Erythroblast (primary cell): Measurements from ENCODE around the gene ALS2CL.

Experiments
- DNase-seq, 2 experiments: peaks; one replicate each; lab custom pipeline; 2025; lab: John Stamatoyannopoulos, UW
- GATA1 ChIP-seq: IDR thresholded peaks from 2 replicates; pipeline ENCODE4 v1.6.1; 2011; ENCODE audit warnings: low read depth, mild to moderate bottlenecking, control low read depth, low read length, moderate library complexity
- POLR2A ChIP-seq: IDR thresholded peaks from 2 replicates; pipeline ENCODE4 v1.6.1; 2011; ENCODE audit warnings: mild to moderate bottlenecking, low read length

The ALS2CL gene

GRCh38 chr3:46682974-46683373 is 10.5 kb downstream of the ALS2CL start:
- no peak for TF ChIP-seq GATA1
- no peak for TF ChIP-seq POLR2A
- DNase-seq = no peak

- TF ChIP-seq GATA1 (no peak), POLR2A (no peak)
- no peak for DNase-seq
Observed at GRCh38 chr3:46681856-46682540, 11.5 kb downstream of the ALS2CL start.

DNA sequence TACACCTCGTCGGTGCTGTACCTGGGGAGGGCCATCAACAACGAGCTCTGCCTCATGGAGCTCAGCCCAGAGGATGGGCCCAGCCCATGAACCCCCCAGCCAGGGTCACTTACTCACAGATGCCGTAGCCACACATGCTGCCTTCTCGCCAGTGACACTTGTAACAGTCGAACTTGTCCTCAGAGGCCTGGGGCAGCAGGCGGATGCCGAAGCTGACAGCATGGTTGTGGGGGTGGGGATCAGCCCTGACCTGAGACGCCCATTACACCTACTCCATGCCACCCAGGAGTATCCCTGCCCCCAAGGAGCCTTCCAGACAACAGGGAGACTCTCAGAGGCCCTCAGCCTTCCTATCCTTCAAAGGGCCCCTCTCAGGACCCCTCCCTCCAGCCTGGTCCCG is 12.1 kb downstream of the ALS2CL start:
- DNase-seq = no peak
- TF ChIP-seq POLR2A = no peak
- TF ChIP-seq GATA1 = no peak

DNA sequence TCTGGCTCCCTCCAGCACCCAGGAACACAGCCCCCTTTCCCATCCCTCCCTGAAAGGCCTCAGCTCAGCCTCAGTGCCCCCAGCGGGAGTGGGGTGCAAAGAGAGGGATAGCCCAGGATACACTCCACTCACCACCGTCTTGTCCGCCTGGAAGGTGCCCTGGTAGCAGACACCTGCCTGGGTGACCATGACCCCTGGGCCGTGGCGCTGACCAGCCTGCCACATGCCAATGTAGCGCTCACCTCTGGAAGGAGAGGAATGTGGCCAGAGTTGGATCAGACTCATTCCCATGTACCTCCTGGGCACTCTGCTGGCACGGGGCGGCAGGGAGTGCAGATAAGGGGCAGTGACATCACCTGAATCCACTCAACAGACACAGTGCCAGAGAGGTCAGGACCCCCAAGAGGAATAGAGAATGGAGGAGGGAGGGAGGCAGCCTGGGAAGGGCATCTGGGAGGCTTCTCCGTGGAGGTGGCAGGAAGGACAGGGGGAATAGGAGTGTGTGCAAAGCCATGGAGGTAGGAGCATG is 13.1 kb downstream of the ALS2CL start:
- DNase-seq = no peak
- TF ChIP-seq GATA1 = no peak
- no peak for TF ChIP-seq POLR2A

DNA sequence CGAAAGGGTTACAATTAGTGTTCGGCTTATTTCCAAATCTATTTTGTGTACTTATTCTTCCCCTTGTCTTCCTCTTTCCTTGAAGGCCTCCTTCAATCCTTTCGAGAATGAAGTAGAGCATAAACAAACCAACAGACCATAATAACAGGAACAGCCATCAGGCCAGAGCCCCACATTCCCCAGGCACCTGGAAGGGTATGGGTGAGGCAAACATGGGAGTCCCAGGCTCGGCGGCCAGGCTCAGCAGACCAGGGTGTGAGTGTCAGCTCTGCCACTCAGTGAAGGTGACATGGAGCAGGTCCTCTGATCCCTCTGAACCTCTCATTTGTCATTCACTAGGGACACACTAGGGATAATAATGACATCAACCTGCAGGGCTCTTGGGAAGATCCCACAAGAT is 13.8 kb downstream of the ALS2CL start:
- no peak for DNase-seq
- TF ChIP-seq GATA1 (no peak), POLR2A (no peak)

DNA sequence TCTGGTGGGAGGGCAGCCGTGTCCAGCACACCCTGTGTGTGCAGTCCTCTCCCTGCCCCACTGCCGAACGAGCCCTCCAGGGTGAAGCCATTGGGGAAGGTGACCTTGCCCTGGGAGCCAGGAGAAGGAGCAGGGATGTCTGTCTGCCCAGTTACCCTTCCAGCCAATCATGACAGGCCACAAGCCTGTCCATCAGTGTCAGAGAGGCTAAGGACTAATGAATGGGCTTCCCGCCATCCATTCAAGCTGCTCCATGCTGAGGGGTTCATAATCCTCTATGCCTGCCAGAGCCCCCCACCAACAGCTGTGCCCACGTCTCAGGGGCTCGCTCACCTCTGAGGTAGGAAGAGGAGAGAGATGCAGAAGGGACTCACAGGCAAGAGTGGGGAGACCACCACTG is 15.2 kb downstream of the ALS2CL start:
- no peak for DNase-seq
- TF ChIP-seq POLR2A = no peak
- no peak for TF ChIP-seq GATA1

DNA sequence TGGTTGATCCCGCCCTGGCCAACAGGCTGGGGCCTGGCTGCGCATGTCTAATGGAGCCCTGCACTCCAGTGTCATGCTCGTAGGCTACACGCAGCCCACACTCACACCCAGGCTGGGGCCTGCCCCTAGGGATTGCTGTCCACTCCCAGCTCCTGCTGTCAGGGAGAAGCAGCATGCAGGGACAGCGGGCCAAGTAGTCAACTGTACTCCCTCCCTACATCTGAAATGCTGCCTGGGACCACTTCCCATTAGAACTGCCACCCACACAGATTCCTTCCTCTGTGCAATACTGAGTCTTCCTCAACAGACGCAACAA is 16.1 kb downstream of the ALS2CL start:
- TF ChIP-seq GATA1 = no peak
- no peak for TF ChIP-seq POLR2A
- DNase-seq = no peak

- no peak for DNase-seq
- TF ChIP-seq POLR2A = no peak
- no peak for TF ChIP-seq GATA1
Observed at GRCh38 chr3:46676601-46677410, 16.7 kb downstream of the ALS2CL start.

DNA sequence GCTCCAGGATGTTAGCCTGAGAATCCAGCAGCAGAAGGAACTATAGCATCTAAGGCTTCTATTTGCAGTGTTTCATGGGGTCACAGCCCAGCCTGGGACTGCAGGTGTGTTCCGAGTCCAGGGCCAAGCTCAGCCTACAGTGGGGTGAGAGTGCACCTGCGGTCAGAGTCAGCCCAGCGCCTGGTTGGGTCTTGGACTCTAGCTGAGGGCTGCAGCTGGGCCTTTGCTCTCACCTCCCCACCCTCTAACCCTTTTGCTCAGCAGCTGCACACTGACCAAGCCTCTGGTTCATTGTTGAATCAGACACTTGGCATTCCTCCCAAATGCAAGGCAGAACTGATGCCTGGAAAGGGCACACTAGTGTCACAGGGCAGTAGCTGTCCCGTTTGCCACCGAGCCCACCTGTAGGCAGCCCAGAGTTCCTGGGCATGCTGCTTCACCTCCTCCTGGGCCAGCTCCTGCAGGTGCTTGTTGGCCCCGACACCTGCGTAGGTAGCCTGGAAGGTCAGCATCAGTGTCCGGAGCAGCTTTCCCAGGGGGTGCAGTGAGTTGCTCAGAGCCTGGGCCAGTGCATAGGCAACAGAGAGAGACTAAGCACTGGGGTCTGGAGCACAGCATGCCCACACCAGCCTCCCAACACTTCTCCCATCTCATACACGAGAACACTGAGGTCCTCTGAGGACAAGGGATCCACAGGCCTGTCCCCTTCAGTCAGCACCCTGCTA is 17.5 kb downstream of the ALS2CL start:
- no peak for DNase-seq

GRCh38 chr3:46675426-46675825 is 18.1 kb downstream of the ALS2CL start:
- no peak for DNase-seq
- TF ChIP-seq POLR2A (no peak), GATA1 (no peak)

More for the DNA sequence above, 17.5 kb downstream of the ALS2CL start:
- no peak for TF ChIP-seq POLR2A
- TF ChIP-seq GATA1 = no peak

GRCh38 chr3:46674031-46674845 is 19.2 kb downstream of the ALS2CL start:
- DNase-seq = no peak
- no peak for TF ChIP-seq POLR2A
- no peak for TF ChIP-seq GATA1

DNA sequence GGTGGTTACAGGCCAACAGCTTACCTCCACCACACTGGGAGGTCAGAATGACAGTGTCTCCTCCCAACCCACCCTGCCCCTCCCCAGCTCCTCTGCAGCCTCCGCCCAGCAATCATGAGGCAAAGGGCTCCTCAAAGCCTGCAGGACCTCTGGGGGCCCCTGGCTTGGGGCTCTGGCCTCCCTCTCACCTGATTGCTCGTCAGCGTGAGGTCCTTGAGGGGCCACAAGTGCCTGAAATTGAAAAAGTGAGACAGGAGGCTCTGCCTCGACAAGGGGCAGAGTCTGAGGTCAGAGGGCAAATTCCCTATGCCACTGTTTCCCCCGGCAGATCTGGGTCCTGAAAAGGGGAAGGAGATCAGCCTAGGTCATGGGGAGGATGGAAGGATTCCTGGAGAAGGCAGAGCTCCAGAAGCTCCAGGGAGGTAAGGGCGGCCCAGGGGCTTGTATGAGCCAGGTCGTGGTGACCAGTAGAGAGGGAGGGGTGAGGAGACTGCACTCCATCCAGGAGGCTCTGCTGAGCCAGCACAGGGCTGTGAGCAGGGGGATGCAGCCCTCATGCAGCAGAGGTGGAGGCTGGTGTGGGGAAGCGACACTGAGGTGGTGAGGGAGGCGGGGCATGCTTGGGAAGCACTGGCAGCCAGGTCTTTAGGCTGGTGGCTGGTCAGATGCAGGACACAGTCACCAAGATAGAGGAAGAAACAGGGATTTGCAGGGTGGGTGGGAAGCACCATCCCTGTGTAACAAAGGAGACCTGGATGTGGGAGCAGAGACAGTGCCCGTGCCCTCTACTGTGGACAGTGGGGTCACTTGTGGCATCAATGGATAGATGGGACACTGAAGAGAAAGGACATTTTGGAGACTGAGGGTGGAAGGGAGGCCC is 20.1 kb downstream of the ALS2CL start:
- TF ChIP-seq POLR2A (no peak), GATA1 (no peak)

More for the DNA sequence above, 20.1 kb downstream of the ALS2CL start:
- DNase-seq = no peak
